SU-DHL-6 (cell line): Measurements from ENCODE around the gene GRXCR2.

ENCODE experiments used
- CTCF ChIP-seq: fragments of 200-600 bp; sonication (generic); IDR thresholded peaks from one replicate; pipeline ENCODE4 v1.5.1; 2017; ENCODE audit warnings: antibody characterized with exemption, mild to moderate bottlenecking, low read length, moderate library complexity; ENCODE audit not compliant: insufficient read depth, poor library complexity, severe bottlenecking
- EZH2phosphoT487 ChIP-seq: fragments of 200-600 bp; sonication (generic), shearing (Covaris generic); conservative IDR thresholded peaks from 2 replicates; pipeline ENCODE4 v1.6.1; 2018; ENCODE audit warnings: mild to moderate bottlenecking, antibody characterized with exemption, low read length, moderate library complexity, mixed read lengths

GRCh38 chr5:145848854-145849253 lies 24.0 kb downstream of the GRXCR2 start:
- TF ChIP-seq CTCF (no peak), EZH2phosphoT487 (no peak)
